ENCODE measurements around the gene ERBB2. TPM values are rescaled to one million over a fixed set of nuclear protein-coding genes. Genes with fewer than 3 reads are reported as not detected.
A peak's percentile ranks its signal among the peaks of the same experiment; 100 is the strongest.

ERBB2 gene
- total and polyA plus RNA-seq, 2 of the 13 experiments (the other 11 are each of a cell fraction or from before 2014, with no cell fraction given), result 57.7 to 64.1 TPM

- no peak for TF ChIP-seq ZNF512 (CRISPR knock-in tag; IDR thresholded peaks at IDR 0.05)
- 0 out of 2 replicates have a peak, but pooled peaks have one; percentile 12 for TF ChIP-seq CREB1 (IDR thresholded peaks at IDR 0.05)
- no peak for TF ChIP-seq CREB1 (CRISPR knock-in tag; IDR thresholded peaks at IDR 0.05)
- TF ChIP-seq HNF4G (IDR thresholded peaks at IDR 0.05; ENCODE audit: borderline replicate concordance, low read depth, low read length), result no peak; the same call in 1 of the 2 replicates
- peak; percentile 47; the same call in 1 of the 2 replicates for TF ChIP-seq HNF4G (CRISPR knock-in tag; IDR thresholded peaks at IDR 0.05; ENCODE audit: borderline replicate concordance, low read depth)
- TF ChIP-seq ZNF841 (CRISPR knock-in tag; IDR thresholded peaks at IDR 0.05; ENCODE audit: borderline replicate concordance), result no peak
- 0 out of 2 replicates have a peak, but pooled peaks have one; percentile 91 for TF ChIP-seq ZNF276 (CRISPR knock-in tag; IDR thresholded peaks at IDR 0.05; ENCODE audit: low read depth)
- no peak for TF ChIP-seq ZFP62 (CRISPR knock-in tag; IDR thresholded peaks at IDR 0.05)
- peak; percentile 91 for TF ChIP-seq ZNF431 (CRISPR knock-in tag; IDR thresholded peaks at IDR 0.05; ENCODE audit: borderline replicate concordance, low read depth)
- TF ChIP-seq SMAD1 (CRISPR knock-in tag; IDR thresholded peaks at IDR 0.05; ENCODE audit: borderline replicate concordance, low read depth), result peak; percentile 61; the same call in 1 of the 2 replicates
- no peak for TF ChIP-seq CBX2 (IDR thresholded peaks at IDR 0.05; ENCODE audit: low read depth, low read length)
- TF ChIP-seq CBX2 (CRISPR knock-in tag; IDR thresholded peaks at IDR 0.05; ENCODE audit: low read depth), result peak; percentile 76; the same call in 1 of the 2 replicates
- no peak for TF ChIP-seq MNT (IDR thresholded peaks at IDR 0.05)
- TF ChIP-seq SOX5 (CRISPR knock-in tag; IDR thresholded peaks at IDR 0.05; ENCODE audit: borderline replicate concordance), result peak; percentile 37; the same call in 1 of the 2 replicates
- peak; percentile 88 for TF ChIP-seq ZNF343 (CRISPR knock-in tag; IDR thresholded peaks at IDR 0.05)
- 0 out of 2 replicates have a peak, but pooled peaks have one; percentile 39 for TF ChIP-seq ZMYM2 (CRISPR knock-in tag; IDR thresholded peaks at IDR 0.05)
- TF ChIP-seq KLF16 (CRISPR knock-in tag; IDR thresholded peaks at IDR 0.05), result peak in 1 of 2 experiments; percentile 83; a peak in 1 of 4 replicates
- TF ChIP-seq ZNF484 (CRISPR knock-in tag; IDR thresholded peaks at IDR 0.05; ENCODE audit: borderline replicate concordance, low read depth), result 0 out of 2 replicates have a peak, but pooled peaks have one; percentile 16
- no peak for TF ChIP-seq RFX1 (IDR thresholded peaks at IDR 0.05)
- TF ChIP-seq DNMT3B (CRISPR knock-in tag; conservative IDR thresholded peaks at IDR 0.05), result no peak
- no peak for TF ChIP-seq ZNF710 (CRISPR knock-in tag; IDR thresholded peaks at IDR 0.05; ENCODE audit: borderline replicate concordance)
These were observed 54.5 kb downstream of the ERBB2 start (continued) for GRCh38 chr17:39754161-39754957.
